AG10803 (cell line): ENCODE results near the gene LTBP1.
"Not testable (repeated sequence)": the region's sequence is repeated elsewhere in the genome, so short reads cannot be mapped to it uniquely, and the experiment has no call there.

ENCODE experiments used
- DNase-seq: peaks from one replicate; pipeline ENCODE4 v3.0.0; 2010; ENCODE audit warnings: low read depth
- H3K4me3 ChIP-seq: 2 replicates; pipeline ENCODE4 v1.5.1; 2011; ENCODE audit warnings: mild to moderate bottlenecking, low read length, control low read depth
- TF ChIP-seq, protein P1 (sequence below): conservative IDR thresholded peaks from 2 replicates; pipeline ENCODE4 v1.5.1; 2011; ENCODE audit warnings: mild to moderate bottlenecking, low read length, control low read depth, inconsistent platforms

Gene LTBP1

DNA sequence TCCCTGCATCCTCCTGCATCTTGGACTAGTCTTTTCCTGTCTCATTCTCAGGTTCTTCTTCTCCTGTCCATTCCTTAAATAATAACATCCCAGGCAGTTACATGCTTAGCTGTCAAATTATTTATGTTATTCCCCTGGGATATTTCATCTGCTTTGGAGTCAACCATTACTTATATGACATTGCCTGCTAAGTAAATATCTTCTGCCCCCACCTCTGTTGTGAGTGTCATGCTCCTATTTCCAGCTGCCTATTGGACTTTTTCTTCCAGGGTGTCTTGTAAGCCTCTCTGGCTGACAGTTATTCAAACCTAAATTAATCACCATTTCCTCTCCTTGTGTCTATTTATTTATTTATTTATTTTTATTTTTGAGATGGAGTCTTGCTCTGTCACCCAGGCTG lies 405.0 kb downstream of the LTBP1 start:
- H3K4me3 ChIP-seq, result no peak overlapping the region
- DNase-seq, result no peak
- TF ChIP-seq, protein P1, sequence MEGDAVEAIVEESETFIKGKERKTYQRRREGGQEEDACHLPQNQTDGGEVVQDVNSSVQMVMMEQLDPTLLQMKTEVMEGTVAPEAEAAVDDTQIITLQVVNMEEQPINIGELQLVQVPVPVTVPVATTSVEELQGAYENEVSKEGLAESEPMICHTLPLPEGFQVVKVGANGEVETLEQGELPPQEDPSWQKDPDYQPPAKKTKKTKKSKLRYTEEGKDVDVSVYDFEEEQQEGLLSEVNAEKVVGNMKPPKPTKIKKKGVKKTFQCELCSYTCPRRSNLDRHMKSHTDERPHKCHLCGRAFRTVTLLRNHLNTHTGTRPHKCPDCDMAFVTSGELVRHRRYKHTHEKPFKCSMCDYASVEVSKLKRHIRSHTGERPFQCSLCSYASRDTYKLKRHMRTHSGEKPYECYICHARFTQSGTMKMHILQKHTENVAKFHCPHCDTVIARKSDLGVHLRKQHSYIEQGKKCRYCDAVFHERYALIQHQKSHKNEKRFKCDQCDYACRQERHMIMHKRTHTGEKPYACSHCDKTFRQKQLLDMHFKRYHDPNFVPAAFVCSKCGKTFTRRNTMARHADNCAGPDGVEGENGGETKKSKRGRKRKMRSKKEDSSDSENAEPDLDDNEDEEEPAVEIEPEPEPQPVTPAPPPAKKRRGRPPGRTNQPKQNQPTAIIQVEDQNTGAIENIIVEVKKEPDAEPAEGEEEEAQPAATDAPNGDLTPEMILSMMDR, result no peak

DNA sequence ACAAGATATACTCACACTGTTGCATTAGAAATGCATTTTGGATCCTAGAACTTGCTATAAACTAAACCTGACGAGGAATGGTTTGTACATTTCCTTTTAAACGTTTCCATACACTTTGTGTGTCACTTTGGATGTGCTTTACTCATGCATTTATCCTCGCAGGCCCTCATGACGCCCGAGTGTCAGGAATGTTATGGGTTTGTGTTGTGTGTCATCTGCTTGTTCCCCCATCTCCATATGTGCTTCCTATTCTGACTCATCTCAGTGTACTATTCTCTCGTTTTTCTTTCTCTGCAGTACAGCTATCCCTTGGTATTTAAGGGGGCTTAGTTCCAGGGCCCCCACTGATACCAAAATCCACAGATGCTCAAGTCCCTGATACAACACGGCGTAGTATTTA lies 408.2 kb downstream of the LTBP1 start:
- no peak overlapping the region for H3K4me3 ChIP-seq
- DNase-seq, result peak; percentile 90
- TF ChIP-seq, protein P1, result no peak

DNA sequence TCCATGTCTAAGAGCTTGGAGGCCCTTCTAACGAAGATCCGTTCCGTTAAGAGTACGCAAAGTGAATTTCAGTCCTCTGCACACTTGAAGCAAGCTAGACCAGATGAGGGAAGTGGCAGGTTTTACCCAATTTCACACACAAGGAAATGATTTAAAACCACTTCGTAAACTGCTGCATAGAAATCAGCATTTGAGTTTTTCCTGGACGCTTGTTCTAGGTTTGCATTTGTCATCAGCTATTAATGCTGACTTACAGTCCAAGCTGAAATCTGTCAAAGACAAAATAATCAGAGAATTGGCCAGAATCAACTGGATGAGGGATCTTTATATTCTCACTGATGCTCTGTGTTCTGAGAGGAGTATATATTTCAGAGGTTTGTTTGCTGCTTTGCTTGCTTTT lies 412.1 kb downstream of the LTBP1 start:
- peak; percentile 36 for DNase-seq
- no peak overlapping the region for H3K4me3 ChIP-seq

DNA sequence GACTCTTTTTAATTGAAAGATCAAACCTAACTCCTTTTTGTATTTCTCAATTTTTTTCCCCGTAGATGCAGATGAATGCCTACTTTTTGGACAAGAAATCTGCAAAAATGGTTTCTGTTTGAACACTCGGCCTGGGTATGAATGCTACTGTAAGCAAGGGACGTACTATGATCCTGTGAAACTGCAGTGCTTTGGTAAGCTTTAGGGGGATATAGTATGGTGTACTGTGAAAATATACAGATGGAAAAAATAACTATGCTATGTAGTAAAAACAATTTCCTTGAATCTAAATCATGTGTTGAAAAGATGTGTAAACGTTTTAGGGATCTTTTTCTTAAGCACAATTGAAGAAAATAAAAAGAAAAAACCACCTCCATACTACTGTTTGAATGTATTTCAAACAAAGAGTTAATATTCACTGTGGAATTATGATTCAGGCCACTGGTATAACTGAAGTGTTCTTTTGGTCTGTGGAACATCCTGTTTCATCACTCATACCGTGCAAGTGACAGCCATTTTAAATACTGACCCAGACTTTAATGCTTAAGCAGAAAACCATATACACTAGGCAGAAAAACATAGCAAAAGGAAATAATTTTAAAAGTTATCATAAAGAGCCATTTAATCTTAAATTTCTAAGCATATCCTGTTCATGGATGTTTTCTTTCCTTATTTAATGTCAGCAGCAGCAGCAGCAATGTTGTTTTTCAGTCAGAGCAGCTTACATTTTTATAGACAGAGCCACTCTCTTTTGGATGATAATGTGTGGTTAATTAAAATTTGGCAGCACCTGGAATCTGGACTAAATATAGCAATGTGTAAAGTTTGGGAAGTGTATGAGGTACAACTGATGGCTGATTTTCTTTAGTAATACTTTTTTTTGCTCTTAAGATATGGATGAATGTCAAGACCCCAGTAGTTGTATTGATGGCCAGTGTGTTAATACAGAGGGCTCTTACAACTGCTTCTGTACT lies 416.9 kb downstream of the LTBP1 start:
- TF ChIP-seq, protein P1, result no peak
- no peak overlapping the region for H3K4me3 ChIP-seq
- DNase-seq, result peak; percentile 82

More for the DNA sequence above, 412.1 kb downstream of the LTBP1 start:
- TF ChIP-seq, protein P1, result no peak

DNA sequence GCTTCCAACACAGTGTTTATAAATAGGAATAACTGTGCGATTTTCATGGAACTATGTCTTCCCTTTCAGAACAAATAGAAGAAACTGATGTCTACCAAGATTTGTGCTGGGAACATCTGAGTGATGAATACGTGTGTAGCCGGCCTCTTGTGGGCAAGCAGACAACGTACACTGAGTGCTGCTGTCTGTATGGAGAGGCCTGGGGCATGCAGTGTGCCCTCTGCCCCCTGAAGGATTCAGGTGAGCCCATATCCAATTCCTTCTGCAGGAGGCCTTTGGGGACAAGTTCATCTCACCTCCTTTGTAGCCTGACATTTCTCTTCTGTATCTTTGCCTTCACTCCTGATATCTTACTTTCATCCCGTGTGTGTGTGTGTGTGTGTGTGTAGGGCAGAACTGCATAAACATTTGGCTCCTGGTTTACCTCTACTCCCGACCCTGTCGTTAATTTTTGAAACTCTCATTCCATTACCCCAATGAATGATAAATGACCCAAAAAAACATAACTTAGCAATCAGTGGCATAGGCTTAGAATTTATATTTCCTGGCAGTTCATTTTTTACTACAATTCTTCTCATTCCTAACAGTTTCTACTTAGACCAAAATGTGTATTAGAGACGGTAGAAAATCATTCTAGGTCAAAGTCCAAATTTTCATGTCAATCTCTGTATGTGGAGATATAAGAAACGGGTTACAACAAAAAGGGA lies 418.7 kb downstream of the LTBP1 start:
- no peak overlapping the region for H3K4me3 ChIP-seq
- TF ChIP-seq, protein P1, result no peak
- peak; percentile 36 for DNase-seq

DNA sequence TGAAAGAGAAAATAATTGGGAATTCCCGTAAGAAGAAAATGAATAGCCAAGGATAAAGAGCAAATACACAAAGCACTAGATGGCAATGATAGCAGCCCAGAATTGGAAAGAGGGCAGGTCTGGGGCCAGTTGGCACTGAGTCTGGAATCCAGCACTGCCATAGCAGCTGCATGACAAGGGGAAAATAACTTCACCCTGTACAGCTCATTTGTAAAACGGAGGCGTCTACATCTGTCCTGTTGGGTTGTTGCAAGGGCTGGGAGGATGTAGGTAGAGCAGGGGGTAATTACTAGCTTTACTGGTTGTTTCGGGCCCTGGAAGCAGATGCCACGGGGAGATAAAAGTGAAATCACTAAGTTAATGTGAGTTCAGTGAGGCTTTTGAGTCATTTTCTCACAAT lies 419.7 kb downstream of the LTBP1 start:
- TF ChIP-seq, protein P1, result no peak
- peak; percentile 83 for DNase-seq
- H3K4me3 ChIP-seq, result no peak overlapping the region

DNA sequence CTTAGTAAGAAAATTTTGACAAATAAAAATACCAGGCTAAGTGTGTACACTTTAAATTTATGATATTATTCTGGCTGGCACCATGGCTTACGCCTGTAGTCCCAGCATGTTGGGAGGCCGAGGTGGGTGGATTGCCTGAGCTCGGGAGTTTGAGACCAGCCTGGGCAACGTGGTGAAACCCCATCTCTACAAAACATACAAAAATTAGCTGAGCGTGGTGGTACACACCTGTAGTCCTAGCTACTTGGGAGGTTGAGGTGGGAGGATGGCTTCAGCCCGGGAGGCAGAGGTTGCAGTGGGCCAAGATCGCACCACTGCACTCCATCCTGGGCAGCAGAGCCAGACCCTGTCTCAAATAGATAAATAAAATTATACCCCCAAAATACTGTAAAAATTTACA lies 421.8 kb downstream of the LTBP1 start:
- DNase-seq, H3K4me3 ChIP-seq: not testable (repeated sequence)
